ENCODE data around the gene ULK4.
A peak's percentile ranks its signal among the peaks of the same experiment; 100 is the strongest.
"Not testable (repeated sequence)": the region's sequence is repeated elsewhere in the genome, so short reads cannot be mapped to it uniquely, and the experiment has no call there.

The ULK4 gene

DNA sequence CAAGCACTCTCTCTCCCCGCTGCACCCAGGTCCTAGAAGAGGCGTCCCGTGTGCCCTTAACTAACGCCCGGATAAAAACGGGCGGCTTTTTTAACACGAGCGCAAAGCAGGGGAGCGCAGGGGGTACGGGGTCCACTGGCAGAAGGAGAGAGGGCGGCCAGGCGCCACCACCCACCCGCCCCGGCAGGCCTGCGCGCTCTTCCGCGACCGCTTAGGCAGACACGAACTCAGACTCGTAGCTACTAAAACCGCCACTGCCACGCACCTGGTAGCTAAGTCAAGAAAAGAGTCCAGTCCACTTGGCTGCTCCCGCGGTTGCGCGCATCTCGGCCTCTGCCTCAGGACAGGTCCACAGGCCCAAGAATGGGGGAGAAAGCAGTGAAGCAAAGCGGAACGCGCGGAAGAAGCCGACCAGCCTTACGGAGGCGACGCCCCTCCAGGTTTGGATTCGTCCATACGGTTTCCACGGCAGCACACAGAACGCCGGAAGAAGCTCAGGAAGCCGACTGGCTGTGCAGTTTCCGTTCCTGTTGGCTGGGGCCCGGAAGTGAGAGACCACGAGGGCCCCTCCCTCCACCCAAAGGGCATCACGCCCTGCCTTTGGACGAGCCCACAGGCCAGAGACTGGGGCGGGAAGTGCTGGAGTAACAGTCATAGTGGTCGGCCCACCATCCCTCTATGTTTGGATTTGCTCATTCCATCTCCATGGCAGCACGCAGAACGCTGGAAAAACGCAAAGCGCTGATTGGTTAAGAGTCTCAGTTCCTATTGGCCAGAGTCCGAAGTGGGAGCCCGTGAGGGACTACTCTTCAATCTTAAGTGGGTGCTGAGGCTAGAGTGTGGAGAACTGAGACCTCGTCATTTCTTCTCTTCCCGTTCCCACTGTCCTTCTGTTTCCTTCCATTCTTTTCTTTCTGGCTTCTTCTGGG lies at the start of gene ULK4:
TSS of gene ULK4 (minus strand) at position 353 of the 929 bp plus-strand sequence. CDS start 7,344 bp downstream, outside the sequence.
- DNase-seq (ENCODE audit: low read depth in 2 of 2, low spot score in 1 of 2) = peak; percentile 88 to 89

DNA sequence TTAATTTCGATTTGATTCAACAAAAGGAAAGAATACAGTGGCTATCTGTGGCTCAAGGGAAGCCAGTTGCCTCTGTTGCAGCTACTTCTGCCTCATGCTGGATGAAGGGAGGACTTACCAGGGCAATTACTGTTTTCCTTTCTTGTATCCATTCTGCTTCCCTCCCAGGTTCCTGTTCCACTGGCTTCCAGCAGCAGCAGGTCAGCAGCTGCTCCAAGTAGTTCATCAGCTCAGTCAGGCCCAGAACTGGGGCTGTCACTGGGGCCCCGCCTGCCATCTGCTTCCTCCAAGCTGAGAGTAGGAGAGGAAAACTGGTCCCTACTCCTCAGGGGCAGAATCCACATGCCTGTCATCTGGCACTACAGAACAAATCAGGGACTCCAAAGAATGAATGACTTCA lies 48.6 kb upstream of the ULK4 start:
- DNase-seq (ENCODE audit: low read depth in 2 of 2, low spot score in 1 of 2) = no peak

DNA sequence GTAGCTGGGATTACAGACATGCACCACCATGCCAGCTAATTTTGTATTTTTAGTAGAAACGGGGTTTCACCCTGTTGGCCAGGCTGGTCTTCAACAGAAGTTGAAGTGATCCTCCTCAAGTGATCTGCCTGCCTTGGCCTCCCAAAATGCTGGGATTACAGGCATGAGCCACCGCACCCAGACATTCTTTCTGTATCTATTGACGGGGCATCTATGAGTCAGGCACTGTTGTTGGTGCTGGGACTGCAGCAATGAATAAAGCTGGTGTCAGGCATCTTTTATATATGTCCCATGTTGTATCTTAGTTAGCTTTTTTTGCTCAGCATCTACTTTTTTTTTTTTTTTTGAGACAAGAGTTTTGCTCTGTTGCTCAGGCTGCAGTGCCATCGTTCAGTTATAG lies 47.6 kb upstream of the ULK4 start:
- no peak for DNase-seq (ENCODE audit: low read depth in 2 of 2, low spot score in 1 of 2)

DNA sequence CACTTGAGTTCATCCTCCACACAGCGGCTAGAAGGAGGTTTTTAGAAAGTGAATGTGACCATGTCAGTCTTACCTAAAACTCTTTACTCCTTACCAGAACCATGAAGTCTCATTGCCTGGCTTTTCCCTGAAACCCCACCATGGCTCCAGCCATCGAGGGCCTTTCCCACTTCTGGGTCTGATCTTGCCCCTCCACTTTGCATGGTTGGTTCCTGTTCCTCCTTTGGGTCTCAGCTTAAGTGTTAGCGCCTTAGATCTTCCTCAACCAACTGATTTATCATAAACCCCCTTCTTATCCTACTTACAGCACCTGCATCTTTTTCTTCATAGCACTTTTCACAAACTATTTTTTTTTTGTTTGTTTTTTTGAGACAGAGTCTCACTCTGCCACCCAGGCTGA lies 45.9 kb upstream of the ULK4 start:
- no peak for DNase-seq (ENCODE audit: low read depth in 2 of 2, low spot score in 1 of 2)

DNA sequence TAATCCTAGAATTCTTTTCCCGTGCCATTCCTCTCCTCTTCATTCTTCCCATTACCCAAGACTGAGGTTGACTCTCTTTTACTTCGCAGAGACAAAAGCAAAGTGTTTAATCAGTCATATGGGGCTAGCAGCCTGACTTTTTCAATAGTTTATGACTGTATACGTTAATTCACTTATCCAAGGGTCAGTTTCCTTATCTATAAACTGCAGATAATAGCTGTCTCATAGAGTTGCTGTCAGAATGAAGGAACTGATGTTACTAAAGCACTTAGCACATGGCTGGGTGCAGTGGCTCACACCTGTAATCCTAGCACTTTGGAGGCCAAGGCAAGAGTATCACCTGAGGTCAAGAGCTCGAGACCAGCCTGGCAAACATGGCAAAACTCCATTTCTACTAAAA lies 43.5 kb upstream of the ULK4 start:
- no peak for DNase-seq (ENCODE audit: low read depth in 2 of 2, low spot score in 1 of 2)

DNA sequence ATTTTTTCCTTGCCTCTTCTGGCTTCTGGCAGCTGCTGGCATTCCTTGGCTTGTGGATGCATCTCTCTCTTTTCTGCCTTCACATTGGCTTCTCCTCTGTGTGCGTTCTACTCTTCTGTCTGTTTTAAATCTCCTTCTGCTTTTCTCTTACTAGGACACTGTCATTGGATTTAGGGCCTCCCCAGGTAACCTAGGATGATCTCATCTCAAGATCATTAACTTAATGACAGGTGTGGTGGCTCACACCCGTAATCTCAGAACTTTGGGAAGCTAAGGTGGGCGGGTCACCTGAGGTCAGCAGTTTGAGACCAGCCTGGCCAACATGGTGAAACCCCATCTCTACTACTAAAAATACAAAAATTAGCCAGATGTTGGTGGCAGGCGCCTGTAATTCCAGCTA lies 40.9 kb upstream of the ULK4 start:
- no peak for DNase-seq (ENCODE audit: low read depth in 2 of 2, low spot score in 1 of 2)

DNA sequence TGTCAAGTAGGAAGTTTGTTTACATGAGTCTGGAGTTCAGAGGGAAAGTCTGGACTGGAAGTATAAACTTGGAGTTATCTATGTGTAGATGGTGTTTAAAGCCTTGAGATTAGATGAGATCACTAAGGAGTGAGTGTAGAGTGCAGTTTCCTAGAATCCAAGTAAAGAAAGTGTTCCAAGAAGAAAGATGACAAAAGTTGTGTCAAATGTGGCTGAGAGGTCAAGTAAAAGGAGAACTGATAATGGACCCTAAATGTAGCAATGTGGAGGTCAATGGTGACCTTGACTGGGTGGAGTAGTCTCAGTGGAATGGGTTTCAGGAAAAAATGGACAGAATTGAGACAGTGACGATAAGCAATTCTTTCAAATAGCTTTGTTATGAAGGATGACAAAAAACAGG lies 39.9 kb upstream of the ULK4 start:
- no peak for DNase-seq (ENCODE audit: low read depth in 2 of 2, low spot score in 1 of 2)

DNA sequence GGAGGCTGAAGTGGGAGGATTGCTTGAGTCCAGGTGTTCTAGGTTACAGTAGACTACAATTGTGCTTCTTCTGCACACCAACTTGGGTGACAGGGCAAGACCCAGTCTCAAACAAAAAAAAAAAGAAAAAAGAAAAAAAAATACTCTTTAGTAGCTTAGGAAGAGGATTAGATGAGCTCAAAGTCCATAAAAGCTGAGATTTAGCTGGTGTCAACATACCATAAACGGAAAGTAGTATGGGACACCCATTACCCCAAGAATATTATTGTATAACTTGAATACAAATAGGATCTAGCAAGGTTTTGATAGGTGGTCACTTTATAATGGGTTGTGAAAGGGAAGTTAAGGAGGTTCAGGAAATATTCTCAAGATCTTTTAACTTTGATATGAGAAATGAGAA lies 38.0 kb upstream of the ULK4 start:
- no peak for DNase-seq (ENCODE audit: low read depth in 2 of 2, low spot score in 1 of 2)

DNA sequence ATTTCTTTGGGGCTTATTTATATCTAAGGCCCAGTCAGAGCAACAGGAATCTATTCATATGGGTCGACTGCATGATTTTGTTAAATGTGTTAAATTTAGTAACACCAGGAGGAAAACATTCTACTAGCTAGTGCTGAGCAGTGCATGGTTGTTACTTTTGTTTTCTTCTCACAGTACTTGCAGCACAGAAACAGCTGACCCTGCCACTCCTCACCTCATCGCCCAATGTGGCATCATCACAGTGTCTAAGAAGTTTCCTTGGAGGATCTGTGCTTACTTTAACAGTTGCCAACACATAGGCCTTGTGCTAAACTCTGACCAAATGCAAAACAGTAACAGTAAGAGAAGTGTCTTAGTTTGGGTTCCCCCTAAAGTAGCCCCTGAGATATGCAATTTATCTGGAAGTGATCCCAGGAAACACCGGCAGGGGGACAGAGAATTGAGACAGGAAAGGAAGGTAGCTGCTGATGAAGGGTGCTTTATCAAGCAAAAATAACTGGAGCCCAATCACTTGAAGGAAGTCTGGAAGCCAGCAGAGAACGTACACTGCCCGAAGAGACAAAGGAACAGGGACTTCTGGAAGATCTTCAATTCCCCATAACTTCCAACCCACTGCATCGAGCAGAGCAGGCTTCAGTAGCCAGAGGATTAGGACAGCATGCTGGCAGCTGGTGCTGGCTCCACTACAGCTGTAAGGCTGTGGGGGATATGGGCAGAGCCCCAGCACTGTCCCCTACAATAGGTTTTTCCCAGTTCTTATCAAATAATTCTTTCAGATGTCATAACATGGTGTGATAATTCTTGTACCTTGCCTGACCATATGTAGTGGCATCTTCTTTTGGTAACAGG lies 36.0 kb upstream of the ULK4 start:
- no peak for DNase-seq (ENCODE audit: low read depth in 2 of 2, low spot score in 1 of 2)

DNA sequence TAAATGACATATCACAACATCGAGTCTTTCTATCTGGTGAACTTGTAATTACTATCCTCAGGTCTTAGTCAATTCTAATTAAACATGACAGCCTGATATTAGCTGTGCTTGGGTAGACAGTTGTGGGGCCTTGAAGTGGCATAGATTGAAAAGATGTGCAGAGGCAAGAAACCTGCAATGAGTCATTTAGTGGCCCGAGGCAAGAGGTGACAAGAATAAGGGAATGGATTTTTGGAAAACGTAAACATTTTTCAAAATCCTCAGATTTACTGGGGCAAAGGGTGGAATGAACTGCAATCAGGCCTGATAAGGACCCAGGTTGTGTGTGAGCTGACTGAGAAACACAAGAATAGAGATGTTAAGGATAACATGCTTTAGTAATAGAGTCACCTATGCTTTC lies 29.5 kb upstream of the ULK4 start:
- DNase-seq (ENCODE audit: low read depth in 2 of 2, low spot score in 1 of 2) = no peak

DNA sequence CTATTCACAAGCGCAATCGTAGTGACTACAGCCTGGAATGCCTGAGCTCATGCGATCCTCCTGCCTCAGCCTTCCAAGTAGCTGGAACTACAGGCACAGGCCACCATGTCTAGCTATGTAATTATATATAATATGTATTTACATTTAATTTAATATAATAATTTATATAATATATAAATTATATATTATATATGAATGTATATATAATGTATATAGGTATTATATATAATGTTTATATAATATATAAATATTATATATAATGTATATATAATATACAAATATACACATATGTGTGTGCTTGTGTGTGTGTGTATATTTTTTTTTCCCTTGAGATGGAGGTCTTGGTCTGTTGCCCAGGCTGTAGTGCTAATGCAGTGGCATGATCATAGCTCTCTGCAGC lies 27.6 kb upstream of the ULK4 start:
- DNase-seq (ENCODE audit: low read depth in 2 of 2, low spot score in 1 of 2) = no peak

DNA sequence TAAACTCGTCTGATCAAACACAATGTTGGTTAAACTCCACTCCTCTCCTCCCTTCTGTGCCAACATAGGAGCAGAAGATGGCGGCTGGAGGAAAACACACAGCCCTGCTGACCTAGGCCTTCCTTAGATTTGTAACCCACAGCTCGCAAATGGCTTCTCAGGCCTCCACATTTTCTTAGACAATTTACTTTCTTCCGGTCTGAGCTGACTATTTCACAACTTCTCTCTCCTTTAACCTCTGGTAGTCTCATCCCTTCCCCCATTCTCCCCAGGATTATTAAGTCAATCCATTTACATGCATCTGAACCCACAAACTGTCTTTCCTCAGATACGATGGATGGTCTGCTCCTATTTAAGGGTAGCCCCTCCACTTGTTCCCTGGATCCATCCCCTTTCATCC lies 25.7 kb upstream of the ULK4 start:
- no peak for DNase-seq (ENCODE audit: low read depth in 2 of 2, low spot score in 1 of 2)

DNA sequence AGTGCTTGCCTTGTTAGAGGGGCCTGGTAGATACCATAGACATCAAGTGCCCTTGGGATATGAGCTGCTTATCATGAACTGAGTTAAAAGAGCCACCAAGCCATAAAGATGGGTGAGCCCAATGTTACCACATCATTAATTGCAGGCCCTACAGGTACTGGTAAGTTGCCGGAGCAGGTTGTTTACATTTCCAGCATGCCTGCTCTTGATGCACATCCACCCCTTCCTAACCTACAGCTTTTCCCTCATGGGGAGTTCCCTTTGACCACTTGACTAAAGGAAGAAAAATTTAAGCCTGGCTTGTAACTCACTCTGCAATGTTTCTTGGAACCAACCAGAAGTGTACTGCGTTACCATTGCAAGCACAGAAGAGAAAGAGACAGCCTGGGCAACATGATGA lies 24.7 kb upstream of the ULK4 start:
- DNase-seq (ENCODE audit: low read depth in 2 of 2, low spot score in 1 of 2) = no peak

DNA sequence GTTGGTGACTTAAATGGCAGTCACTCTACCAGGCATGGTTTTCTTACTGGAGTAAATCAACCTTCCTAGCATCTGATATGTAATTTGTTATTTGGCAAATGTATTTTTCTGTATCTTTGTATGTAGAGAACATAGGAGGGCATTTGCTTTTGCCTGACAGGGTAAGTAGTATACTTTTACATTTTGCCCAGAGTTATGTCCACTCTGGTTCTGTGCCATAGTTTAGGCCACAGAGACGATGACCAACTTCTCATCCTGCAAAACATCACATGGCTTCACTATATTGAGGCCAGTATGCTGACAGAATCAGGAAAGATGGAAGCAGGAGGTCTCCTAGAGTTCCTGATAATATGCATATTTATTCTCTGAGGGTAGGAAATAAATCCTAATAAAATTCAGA lies 23.1 kb upstream of the ULK4 start:
- DNase-seq (ENCODE audit: low read depth in 2 of 2, low spot score in 1 of 2) = no peak

DNA sequence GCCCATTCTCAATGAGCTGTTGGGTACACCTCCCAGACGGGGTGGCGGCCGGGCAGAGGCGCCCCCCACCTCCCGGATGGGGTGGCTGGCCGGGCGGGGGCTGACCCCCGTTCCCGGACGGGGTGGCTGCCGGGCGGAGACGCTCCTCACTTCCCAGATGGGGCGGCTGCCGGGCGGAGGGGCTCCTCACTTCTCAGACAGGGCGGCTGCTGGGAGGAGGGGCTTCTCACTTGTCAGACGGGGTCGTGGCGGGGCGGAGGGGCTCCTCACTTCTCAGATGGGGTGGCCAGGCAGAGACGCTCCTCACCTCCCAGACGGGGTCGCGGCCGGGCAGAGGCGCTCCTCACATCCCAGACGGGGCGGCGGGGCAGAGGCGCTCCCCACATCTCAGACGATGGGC lies 21.2 kb upstream of the ULK4 start:
- not testable (repeated sequence) for DNase-seq (ENCODE audit: low read depth in 2 of 2, low spot score in 1 of 2)

DNA sequence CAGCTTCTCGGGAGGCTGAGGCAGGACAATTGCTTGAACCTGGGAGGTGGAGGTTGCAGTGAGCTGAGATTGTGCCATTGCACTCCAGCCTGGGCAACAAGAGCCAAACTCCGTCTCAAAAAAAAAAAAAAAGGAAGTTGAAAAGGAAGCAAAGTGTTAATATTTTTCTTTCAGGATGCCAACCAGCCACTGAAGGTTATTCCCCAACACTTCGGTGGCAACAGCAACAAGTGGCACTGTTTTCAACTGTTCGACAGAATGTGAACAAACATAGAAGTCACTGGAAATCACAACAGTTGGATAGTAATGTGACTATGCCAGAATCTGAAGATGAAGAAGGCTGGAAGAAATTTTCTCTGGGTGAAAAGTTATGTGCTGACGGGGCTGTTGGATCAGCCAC lies 15.5 kb upstream of the ULK4 start:
- not testable (repeated sequence) for DNase-seq (ENCODE audit: low read depth in 2 of 2, low spot score in 1 of 2)

DNA sequence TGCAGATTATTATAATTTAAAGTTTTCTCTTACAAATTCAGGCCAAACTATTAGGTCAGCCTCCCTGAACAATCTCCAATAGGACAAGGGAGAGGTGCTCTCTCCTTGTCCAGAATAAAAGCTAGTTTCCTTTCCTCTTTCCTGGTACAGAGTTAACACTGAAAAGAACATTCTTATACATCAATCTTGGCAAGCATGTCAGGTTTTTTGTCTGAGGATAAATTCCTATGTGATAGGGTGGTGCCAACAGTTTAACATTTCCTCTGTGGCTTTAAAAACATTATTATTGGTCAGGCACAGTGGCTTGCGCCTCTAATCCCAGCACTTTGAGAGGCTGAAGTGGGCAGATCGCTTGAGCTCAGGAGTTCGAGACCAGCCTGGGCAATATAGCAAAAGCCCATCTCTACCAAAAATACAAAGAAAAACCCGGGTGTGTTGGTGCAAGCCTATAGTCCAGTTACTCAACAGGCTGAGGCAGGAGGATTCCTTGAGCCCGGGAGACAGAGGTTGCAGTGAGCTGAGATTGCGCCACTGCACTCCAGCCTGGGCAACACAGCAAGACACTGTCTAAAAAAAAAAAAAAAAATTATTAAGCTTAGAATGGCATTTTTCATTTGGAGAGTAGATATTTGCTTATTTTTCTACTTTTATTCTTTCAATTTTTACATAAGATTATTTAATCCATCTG lies 13.7 kb upstream of the ULK4 start:
- DNase-seq (ENCODE audit: low read depth in 2 of 2, low spot score in 1 of 2) = no peak

DNA sequence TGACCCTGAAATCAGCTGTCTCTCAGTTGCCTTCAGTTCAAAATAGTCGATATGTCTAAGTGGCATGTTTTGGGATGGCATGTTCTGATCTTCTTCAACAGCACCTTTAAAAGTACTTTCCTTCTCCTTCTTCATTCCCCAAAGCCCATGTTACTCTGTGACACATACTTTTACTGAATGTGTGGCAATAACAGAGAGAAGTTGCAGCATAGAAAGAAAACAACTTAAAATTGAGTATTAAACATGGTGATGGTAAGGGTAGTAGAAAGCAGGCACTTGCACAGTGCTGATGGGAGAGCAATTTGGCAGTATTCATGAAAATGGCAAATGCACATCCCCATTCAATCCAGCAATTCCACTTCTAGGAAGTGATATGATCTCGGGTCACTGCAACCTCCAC lies 12.3 kb upstream of the ULK4 start:
- DNase-seq (ENCODE audit: low read depth in 2 of 2, low spot score in 1 of 2) = no peak

DNA sequence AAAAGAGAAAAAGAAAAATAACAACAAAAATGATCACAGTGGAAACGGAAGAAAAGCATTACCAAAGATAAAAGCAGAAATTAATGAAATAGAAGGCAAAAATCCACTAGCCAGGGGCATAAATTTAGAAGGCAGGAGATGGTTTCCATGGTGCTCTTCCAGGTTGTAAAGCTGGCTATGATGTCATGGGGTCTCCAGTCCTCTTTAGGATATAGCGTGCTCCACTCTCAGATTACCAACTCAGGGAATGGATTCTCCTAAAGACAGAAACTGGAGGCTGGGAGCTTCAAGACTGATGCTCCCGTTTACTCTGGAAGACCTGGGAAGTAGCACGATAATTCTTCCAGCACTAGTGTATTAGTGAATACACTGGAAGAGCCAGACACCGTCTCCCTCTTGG lies 10.9 kb upstream of the ULK4 start:
- no peak for DNase-seq (ENCODE audit: low read depth in 2 of 2, low spot score in 1 of 2)

DNA sequence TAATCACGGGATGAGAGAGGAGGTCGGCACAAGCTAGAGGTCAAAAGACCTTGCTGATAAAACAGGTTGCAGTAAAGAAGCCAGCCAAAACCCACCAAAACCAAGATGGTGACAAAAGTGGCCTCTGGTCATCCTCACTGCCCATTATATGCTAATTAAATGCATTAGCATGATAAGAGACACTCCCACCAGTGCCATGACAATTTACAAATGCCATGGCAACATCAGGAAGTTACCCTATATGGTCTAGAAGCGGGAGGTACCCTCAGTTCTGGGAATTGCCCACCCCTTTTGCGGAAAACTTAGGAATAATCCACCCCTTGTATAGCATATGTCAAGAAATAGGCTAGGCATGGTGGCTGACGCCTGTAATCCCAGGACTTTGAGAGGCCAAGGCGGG lies 4.3 kb upstream of the ULK4 start:
- DNase-seq (ENCODE audit: low read depth in 2 of 2, low spot score in 1 of 2) = no peak

DNA sequence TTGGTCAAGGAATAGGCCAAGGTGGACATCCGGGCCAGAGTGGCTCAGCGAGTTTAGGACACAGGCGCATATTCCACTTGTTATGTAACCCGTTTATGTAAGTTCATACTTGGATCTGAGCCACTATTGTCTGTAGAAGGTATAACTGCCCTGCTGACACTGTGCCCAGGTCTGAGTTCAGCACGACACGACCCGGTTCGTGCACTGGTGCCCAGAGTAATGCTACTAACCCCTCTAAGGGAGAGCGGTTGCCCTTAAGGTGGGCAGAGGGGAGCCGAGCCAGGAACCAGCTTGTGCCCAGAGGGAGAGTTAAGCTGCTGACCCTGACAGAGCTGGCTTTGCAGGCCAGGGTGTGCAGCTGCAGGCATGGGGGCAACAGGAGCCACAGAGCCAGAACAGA lies 1.9 kb upstream of the ULK4 start:
- no peak for DNase-seq (ENCODE audit: low read depth in 2 of 2, low spot score in 1 of 2)
